B cell (primary cell): ENCODE measurements around the gene ARHGEF6.

Source experiments
- EZH2 ChIP-seq: IDR thresholded peaks from 2 replicates; pipeline ENCODE4 v1.6.1; 2012; ENCODE audit warnings: borderline replicate concordance, low read depth, mild to moderate bottlenecking, moderate library complexity, low read length; ENCODE audit not compliant: insufficient read depth, poor library complexity, severe bottlenecking
- TF ChIP-seq, protein P1 (sequence below): fragments of 200-600 bp; IDR thresholded peaks from one replicate; pipeline ENCODE4 v1.8.0; 2022; ENCODE audit warnings: antibody characterized with exemption, mild to moderate bottlenecking

- TF ChIP-seq, protein P1, sequence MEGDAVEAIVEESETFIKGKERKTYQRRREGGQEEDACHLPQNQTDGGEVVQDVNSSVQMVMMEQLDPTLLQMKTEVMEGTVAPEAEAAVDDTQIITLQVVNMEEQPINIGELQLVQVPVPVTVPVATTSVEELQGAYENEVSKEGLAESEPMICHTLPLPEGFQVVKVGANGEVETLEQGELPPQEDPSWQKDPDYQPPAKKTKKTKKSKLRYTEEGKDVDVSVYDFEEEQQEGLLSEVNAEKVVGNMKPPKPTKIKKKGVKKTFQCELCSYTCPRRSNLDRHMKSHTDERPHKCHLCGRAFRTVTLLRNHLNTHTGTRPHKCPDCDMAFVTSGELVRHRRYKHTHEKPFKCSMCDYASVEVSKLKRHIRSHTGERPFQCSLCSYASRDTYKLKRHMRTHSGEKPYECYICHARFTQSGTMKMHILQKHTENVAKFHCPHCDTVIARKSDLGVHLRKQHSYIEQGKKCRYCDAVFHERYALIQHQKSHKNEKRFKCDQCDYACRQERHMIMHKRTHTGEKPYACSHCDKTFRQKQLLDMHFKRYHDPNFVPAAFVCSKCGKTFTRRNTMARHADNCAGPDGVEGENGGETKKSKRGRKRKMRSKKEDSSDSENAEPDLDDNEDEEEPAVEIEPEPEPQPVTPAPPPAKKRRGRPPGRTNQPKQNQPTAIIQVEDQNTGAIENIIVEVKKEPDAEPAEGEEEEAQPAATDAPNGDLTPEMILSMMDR, result no peak
- TF ChIP-seq EZH2, result no peak
These were observed 37.9 kb downstream of the ARHGEF6 start for GRCh38 chrX:136742721-136743379.
